Esophagus muscularis mucosa (tissue), 4 donors: ENCODE data around the gene PRKAR1B.

Source experiments
- CTCF ChIP-seq, 3 experiments: fragments of 200-600 bp in 2 of 3; fragments of 450-650 bp in 1 of 3; sonication (generic) in 2 of 3; IDR thresholded peaks; one replicate each; pipeline ENCODE4 v1.5.1; 2017 to 2019; ENCODE audit warnings: antibody characterized with exemption in 3 of 3, mild to moderate bottlenecking in 2 of 3, moderate library complexity in 1 of 3
- EP300 ChIP-seq: sonication (generic); formaldehyde crosslinking; IDR thresholded peaks from one replicate; pipeline ENCODE4 v1.6.1; 2017; ENCODE audit warnings: antibody characterized with exemption
- POLR2AphosphoS5 ChIP-seq, 2 donors: sonication (generic); formaldehyde crosslinking; IDR thresholded peaks; one replicate each; pipeline ENCODE4 v1.6.1; 2017; ENCODE audit warnings: antibody characterized with exemption in 2 of 2

- TF ChIP-seq POLR2AphosphoS5 (IDR thresholded peaks at IDR 0.05) (no peak), CTCF (IDR thresholded peaks at IDR 0.05) (no peak), EP300 (no peak)
Measured at GRCh38 chr7:725223-726005, 1.7 kb downstream of the PRKAR1B start.
